Hippocampal formation (tissue), 2 donors: ENCODE measurements around the gene TIAM2.
A peak's percentile ranks its signal among the peaks of the same experiment; 100 is the strongest.

Experiments
- DNase-seq, 2 donors: peaks; one replicate each; lab custom pipeline; 2025; lab: John Stamatoyannopoulos, UW

Gene TIAM2

GRCh38 chr6:155130161-155130853 lies 135.2 kb downstream of the TIAM2 start:
- no peak for DNase-seq

GRCh38 chr6:155132617-155133016 lies 137.5 kb downstream of the TIAM2 start:
- DNase-seq: no peak

DNA sequence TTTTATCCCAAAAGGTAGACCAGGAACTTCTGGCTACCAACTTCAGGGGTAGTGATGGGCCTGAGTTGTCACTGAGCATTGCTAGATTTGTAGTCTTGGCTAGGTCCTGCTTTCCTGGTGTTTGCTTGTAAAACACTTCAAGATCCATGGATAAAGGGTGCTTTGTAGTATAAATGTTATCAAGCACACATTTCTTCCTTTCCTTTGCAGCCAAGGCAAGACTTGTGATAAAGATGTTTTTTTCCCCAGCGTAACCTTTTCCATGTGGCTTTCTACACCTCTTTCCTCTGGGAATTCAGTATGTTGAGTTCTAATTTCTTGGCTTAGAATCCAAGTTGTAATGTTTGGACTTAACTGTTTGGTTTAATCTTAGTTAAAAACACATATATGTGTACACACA lies 145.9 kb downstream of the TIAM2 start:
- no peak for DNase-seq

DNA sequence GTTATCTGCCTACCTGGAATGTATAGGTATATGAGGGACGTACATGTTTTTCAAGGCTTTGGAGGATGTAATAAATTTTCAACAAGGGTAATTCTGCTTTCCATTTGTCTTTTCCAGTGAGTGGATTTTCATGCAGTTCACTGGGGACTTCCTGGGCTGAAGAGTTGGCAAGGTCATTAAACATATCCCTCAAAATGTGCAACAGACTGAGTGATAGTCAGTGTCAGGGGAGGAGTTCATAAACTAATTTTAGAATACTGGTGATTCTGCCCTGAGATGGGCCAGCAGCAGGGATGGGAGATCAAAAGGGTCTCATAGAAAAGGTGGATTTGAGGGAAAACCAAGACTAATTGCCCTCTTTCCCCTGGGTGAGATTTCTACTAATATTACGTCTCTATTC lies 146.4 kb downstream of the TIAM2 start:
- DNase-seq: no peak

- no peak for DNase-seq
These were observed 147.3 kb downstream of the TIAM2 start for GRCh38 chr6:155142168-155143028.

- no peak for DNase-seq
These were observed 148.0 kb downstream of the TIAM2 start for GRCh38 chr6:155143029-155143577.

DNA sequence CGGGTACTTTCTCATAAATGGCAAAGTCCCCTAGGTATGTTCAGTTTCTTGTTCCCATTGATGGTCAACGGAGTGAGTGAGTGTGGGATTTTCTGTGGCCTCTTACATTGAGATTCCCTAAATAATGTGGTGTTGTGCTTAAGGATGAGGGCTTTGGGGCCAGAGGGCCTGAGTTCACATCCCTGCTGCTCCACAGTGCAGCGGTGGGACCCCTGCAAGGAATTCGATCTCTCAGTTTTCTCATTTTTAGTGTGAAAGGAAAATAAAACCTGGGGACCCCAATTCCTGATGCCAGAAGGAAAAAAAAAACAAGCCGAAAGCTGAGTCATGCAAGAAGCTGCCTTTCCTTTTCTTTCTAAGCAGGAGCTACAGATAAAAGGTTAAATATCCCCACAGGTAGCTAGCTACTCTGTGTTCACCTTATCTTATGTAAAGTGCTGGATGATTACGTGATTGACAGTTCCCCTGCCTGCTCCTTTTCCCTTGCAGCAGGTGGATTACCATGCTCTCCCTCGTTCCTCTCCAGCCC lies 148.5 kb downstream of the TIAM2 start:
- DNase-seq: no peak

- DNase-seq: no peak
These were observed 151.1 kb downstream of the TIAM2 start for GRCh38 chr6:155146205-155146604.

DNA sequence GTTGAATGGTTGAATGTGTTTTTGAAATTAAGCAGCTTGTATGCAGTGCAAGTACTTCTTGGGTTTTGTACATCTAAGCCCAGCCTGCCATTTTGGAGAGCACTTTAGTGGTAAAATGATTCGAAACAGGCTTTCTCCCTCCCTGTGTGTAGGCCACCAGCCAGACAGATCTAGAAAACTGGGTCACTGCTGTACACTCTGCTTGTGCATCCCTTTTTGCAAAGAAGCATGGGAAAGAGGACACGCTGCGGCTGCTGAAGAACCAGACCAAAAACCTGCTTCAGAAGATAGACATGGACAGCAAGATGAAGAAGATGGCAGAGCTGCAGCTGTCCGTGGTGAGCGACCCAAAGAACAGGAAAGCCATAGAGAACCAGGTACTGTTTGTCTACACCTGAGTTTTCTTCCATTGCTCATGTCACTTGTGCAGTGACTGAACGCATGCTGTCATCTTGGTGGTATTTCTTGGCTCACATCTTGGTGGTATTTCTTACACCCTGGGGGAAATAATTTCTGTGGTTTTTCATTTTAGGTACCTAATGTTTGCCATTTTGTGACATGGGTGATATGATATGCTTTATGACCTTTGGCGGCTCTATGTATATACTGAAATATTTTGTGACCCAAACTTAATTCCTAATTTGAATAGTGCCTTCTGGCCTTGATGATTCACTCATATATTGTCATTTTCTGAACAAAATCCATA lies 153.0 kb downstream of the TIAM2 start:
- no peak for DNase-seq

DNA sequence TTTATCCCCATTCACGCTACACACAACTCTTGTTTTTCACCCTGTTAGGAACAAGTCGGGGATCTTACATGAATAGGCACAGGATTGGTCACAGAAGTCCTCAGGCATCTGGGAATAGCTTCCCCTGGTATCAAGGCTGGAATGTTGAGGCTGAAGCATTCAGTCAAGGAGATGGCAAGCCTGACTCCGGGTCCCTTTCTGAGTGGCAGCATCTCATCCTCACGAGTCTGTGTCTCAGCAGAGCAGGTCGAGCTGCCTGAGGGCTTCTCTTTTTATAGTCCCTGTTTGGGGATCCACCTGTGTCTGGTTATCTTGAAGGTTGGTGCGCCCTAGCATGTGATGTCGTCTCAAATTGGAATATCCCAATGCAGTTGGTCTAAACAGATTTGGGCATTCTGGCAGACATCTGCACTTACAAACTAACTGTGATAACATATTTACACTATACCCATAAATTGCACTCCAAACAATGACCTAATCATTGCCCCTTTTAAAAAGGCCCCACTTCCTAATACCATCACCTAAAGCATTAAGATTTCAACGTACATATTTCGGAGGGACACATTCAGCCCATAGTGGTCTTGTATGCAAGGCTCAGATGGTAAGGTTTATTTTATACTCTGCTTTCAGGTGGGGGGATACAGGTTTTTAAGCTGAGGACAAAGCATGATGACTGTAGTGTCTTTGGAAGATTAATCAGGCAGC lies 156.0 kb downstream of the TIAM2 start:
- no peak for DNase-seq

- no peak for DNase-seq
These were observed 157.3 kb downstream of the TIAM2 start for GRCh38 chr6:155152211-155153076.

DNA sequence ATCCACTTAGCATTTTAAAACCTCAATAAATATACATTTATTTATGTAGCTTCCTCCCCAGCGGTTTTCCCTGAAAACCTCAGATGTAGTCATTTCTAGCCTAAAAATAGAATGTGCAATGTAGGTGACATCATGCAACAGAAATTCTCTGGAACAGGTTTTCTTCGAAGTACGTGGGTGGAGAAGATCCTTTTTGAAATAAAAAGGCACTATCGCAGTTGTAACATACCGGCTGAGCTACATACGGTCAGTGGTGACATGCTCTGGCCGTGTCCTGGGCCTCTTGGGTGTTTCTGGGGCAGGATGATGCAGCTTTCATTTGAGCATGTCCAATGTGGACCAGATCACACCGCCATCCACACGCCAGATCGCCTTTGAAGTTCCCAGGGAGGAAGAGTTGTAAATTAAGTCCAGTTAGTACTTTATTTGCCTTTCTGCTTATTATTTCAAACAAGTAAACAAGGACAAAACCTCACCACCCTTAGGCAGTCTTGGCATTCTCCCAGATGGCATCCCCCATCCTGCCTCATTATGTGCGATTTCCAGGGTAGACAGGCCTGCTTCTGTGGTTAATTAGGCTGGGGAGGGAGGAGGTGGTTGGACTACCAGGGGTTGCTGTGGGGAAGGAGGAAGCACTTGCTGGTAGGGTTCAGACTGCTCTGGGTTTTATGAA lies 159.2 kb downstream of the TIAM2 start:
- DNase-seq: peak in 1 of 2 donors; percentile 4

- DNase-seq: no peak
These were observed 160.8 kb downstream of the TIAM2 start for GRCh38 chr6:155155787-155156447.

GRCh38 chr6:155157101-155157500 lies 162.0 kb downstream of the TIAM2 start:
- no peak for DNase-seq

GRCh38 chr6:155158030-155158843 lies 163.1 kb downstream of the TIAM2 start:
- no peak for DNase-seq

DNA sequence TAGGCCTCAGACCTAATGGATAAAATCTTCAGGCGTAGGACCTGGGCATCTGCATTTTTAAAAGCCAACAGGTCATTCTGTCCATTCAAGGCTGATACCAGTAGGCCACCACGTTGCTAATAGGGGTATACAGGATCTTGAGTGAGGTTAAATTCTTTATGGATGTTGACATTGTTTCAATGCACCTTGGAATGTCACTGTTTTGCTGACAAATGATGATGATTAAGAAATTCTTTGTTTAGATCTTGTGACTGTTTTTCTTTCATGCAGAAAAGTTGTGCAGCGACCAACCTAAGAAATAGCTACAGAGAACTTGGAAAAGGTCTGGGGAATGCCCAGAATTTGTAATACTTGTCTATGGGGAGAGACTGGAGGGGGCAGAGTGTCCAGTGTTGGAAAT lies 167.6 kb downstream of the TIAM2 start:
- no peak for DNase-seq

DNA sequence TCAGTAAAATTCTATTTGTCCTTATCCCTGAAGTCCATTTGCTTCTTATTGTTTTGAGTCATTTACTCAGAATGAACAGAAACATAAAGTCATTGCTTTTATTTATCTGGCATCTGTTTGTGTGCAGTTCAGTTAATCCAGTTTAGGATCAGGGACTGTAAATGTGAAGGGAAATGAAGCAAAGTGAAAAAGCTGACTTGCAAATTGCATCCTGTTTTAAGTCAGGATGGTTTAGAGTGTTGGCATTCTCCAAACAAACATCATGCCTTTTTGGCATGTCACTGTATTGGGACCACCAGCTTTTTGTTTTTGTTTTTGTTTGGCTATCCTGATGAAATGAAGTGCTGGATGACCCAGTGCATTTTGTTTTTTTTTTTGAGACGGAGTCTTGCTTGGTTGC lies 168.5 kb downstream of the TIAM2 start:
- no peak for DNase-seq

DNA sequence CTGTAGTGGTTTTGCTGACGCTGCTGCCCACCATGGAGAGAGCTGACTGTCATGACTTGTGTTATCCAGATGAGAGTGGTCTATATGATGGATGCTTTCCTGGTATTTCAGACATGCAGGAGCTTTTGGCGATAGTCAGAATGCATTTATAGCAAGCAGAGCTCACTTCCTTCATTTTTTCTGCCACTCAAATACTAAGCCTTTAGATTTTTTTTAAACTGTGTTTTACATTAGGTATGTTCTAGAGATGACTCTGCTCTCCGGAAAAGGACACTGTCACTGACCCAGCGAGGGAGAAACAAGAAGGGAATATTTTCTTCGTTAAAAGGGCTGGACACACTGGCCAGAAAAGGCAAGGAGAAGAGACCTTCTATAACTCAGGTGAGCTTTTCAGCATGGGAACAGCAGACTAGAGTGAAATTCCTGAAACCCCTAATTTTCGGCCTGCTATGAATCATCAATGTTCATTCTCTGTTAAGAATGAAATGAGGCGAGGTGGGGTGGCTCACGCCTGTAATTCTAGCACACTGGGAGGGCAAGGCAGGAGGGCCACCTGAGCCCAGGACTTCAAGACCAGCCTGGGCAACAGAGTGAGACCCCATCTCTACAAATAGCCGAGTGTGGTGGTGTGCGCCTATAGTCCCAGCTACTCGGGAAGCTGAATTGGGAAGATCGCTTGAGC lies 170.1 kb downstream of the TIAM2 start:
- no peak for DNase-seq
